ENCODE measurements around the gene ATP2B3.
"Not testable (repeated sequence)": the region's sequence is repeated elsewhere in the genome, so short reads cannot be mapped to it uniquely, and the experiment has no call there.

ATP2B3 gene

DNA sequence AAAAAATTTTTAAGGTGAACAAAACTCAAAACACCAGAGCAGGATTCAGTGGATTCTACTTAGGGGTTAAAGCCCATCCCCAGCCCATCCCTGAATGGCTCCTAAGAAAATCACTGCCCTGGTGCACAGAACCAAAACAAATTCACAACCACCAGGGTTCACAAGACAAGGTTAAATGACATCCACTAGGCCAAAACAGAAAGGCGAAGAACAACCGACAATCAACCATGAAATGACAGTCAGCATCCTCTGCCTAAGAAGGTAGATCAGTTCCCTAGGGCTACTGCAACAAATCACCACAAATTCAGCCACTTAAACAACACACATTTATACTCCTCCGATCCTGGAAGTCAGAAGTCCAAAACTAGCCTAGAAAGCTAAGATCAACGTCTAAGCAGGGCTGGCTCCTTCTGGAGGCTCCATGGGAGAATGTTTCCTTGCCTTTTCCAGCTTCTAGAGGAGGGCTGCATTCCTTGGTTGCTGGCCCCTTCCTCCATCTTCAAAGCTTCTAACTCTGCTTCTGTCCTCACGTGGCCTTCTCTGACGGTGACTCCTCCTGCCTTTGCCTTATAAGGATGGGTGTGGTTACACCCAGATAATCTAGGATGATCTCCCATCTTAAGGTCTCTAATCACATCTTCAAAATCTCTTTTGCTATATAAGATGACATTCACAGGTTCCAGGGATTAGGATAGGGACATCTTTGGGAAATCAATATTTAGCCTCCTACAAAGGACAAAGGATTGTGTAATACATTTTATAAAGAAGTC lies 79.7 kb downstream of the ATP2B3 start:
- no peak for DNase-seq

DNA sequence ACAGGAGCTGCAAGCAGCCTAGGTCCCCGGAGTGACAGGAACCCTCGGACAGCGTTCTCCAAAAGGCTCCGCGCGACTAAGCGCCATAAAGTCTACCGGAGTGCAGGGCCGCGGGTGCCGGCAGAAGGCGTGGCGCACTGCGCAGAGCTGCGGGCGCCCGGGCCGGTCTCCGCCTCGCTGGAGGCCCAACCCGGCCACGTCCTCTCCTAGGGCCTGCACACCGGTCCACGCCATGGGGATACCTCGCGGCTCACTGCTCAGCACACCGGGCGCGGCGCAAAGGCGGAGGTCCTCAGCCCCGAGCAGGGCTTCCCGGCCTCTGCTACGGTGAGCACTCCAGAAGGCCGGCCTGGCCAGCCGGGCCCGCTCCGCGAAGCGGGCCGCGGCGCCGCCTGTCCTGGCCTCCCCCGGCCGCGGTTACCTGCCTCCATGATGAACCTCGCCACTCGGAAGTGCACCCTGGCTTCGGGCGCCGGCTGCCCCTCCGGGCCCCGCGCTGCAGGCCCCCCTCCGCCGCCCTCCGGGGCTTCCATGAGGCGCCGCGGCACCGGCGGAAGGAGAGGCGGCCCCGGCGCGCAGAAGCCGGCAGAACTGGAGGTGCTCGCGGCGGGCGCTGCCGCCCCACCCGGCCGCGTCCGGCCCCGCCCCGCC lies 81.2 kb downstream of the ATP2B3 start, which contains the start of gene CCNQ:
Gene CCNQ (minus strand): TSS at position 599 of the 651 bp plus-strand sequence. CDS start 66 bp downstream, at position 533.
- DNase-seq, result peak; percentile 54

DNA sequence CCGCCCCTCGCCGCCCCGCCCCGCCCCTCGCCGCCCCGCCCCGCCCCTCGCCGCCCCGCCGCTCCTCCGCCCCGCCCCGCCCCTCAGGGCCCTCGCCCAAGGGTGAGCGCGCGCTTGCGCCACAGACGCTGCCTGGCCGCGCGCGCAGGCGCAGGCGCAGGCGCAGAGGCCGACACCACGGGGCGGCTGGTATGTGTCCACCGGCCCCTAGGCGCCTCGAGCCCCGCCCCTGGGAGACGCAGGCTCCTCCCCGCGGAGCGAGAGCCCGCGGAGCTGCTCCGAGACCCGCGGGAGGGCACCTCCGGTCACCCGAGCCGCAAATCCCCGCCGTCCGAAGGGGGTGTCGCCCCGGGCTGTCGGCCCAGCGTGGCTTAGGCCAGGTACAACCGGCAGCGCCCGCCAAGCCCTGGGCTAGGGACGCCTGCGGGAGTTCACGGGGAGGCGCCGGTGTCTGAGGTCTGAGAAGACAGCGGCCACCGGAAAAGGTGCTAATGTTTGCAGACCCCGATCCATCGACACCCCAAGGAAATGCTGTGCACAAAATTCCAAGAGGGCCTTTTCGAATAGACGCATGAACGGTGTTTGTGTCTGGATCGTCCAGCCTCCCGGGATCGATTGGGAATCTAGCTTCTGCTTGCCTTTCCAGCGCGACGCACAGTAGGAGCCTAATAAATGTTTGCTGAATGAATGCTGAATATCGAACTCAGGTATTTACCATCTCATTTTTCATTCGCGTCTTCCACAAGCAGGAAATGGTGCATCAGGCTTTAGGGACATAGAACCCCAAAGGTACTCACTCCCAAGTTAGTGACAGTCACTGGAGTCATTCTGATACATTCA lies 82.0 kb downstream of the ATP2B3 start:
- DNase-seq, result peak; percentile 90

DNA sequence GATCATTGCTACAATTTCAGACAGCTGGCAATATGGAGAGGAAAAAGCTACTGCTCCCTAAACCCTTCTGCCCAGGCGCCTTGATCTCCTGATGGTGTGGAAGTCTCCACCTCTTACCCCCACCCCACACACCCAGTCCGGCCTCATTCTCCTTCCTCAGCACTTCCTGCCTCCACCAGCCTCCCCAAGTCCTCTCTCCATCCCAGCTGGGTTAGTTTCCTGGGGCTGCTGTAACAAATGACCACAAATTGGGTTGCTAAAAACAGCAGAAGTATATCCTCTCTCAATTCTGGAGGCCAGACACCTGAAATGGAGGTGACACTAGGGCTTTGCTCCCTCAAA lies 82.6 kb downstream of the ATP2B3 start:
- no peak for DNase-seq

DNA sequence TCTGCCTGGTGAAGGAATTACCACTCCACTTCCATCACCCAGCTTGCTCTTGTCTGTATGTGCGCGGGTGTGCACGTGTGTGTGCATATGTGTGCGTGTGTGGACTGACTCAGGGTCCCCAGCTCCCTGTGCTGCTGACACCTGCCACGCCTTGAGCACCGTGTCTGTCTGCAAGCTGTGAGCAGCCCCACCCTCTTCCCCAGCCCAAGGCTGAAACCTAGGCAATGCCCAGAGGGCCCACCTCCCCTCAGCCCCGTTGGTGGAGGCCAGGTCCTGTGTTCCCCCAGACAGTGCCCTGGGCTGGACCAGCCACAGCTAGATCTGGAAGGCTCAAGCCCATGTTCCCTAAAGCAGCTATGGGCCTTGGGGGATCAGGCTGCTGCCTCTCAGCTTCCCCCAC lies 83.5 kb downstream of the ATP2B3 start:
- DNase-seq, result no peak

DNA sequence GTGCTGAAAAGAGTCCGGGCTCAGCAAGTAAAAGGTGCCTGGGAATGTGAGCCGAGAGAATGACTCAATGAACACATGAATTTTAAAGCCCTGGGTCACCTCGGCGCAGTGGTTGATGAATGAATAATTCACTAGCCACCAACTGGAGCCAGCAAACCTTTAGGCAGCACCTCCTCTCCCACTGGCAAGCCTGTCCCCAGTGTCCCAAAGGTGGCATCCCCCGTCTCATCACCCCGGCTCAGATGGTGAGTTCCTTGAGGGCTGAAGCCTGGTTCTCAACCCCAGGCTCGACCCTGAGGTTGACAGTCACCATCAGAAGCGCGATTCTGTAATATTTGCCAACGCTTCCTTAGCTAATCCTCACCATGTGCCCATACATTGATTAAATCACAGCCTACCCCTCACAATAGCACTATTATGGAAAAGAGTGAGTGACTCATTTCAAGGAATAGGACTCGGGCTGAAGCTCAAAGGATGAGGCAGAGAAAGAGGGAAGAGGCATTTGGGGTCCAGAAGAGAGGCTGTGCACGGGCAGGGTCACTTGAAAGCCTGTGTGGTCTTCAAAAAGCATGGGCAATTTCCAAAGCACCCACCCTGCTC lies 84.2 kb downstream of the ATP2B3 start:
- no peak for DNase-seq

DNA sequence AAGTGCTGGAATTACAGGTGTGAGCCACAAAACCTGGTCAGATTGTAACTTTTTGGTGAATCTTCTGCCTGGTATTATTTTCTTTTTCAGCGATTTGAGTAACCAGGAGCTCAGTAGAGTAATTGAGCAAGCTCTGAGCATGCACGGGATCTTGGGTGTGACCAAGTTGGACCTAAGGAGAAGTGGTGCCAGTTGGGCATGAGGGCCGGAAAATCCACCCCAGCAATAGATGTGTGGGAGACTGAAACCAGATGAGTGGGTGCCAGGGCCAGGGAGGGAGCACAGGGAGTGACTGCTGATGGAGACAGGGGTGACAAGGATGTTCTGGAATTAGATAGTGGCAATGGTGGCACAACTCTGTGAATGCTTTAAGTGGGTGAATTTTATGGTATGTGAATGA lies 85.2 kb downstream of the ATP2B3 start:
- DNase-seq, result no peak

DNA sequence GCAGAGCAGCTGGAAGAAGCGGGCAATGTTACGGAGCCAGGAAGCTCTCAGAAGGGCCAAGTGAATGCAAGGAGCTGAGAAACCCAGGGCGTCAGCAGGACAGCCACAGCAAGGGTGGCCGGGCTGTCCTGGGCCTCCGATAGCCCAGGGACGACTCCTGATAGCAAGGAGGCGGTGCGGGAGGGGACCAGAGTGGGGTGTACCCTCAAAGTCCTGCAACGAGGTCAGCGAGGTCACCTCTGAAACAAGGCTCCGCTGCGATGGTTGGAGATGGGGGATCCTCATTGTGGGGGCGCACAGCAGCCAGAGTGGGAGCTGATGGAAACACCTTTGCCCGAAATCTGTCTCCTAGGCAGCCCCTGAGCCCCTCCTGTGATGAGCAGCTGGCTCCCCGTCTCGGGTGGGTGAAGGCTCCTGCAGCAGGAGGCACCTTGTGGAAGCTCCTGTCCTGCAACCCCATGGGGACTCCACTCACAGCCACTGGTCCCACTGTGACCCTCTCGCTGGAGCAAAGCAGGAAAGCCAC lies 85.8 kb downstream of the ATP2B3 start:
- DNase-seq, result no peak

DNA sequence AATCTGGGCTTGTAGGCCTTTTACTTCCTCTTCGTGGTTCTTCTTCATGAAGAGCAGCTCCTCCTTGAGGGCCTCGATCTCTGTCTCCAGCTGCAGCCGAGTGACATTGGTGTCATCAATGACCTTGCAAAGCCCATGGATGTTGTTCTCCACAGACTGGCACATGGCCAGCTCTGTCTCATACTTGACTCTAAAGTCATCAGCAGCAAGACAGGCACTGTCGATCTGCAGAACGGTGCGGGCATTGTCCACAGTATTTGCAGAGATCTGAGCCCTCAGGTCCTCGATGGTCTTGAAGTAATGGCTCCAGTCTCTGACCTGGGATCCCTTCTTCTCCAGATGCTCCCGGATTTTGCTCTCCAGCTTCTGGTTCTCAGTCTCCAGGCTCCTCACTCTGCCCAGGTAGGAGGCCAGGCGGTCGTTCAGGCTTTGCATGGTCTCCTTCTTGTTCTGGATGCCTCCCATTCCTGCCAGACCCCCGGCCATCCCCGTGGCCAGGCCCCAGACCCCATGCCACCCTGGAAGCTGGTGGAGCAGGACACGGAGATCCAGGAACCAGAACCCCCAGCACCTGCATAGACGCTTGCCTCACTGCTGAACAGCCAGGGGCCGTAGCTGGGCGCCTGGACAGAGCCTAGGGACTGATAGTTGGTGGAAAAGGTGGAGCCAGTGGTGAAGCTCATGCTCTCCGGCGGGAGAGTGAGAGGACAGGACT lies 87.4 kb downstream of the ATP2B3 start:
- DNase-seq, result not testable (repeated sequence)

DNA sequence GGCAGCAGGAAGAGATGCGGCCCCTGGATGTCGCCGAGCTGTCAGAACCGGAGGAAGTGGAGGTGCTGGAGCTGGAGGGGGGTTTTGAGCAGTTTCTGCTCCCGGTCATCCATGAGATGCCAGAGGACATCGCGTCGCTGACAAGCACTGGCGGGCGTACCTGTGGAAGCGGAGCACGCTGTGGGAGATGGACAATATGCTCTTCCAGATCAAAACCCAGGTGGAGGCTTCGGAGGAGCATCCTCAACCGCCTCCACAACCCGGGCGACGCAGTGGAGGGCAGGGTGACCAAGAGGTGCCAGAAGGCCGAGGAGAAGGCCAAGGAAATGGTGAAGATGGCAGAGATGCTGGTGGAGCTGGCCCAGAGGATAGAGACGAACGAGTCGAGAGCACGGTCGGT lies 89.1 kb downstream of the ATP2B3 start:
- no peak for DNase-seq

DNA sequence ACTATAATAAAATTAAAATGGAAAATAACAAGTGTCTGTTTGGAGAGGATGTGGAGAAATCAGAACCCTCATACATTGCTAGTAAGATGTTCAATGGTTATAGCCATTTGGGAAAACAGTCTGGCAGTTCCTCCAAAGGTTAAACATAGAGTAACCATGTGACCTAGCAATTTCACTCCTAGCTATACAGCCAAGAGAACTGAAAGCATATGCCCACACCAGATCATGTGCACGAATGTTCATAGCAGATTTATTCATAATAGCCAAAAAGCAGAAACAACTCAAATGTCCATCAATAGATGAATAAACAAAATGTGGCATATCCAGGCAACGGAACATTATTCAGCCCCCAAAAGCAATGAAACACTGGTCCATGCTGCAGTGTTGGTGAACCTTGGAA lies 90.9 kb downstream of the ATP2B3 start:
- no peak for DNase-seq

DNA sequence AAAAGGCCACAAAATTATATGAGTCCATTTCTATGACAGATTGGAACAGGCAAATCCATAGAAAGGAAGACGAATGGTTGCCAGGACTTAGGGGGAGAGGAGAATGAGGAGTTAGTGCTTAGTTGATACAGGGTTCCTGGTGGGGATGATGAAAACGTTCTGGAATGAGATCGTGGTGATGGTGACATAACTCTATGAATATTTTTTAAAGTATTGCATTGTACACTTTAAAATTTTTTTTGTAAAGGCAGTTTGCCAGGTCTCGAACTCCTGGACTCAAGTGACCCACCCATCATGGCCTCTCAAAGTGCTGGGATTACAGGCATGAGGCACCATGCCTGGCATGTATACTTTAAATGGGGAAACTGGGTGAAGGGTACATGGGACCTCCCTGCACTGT lies 91.4 kb downstream of the ATP2B3 start:
- DNase-seq, result no peak

DNA sequence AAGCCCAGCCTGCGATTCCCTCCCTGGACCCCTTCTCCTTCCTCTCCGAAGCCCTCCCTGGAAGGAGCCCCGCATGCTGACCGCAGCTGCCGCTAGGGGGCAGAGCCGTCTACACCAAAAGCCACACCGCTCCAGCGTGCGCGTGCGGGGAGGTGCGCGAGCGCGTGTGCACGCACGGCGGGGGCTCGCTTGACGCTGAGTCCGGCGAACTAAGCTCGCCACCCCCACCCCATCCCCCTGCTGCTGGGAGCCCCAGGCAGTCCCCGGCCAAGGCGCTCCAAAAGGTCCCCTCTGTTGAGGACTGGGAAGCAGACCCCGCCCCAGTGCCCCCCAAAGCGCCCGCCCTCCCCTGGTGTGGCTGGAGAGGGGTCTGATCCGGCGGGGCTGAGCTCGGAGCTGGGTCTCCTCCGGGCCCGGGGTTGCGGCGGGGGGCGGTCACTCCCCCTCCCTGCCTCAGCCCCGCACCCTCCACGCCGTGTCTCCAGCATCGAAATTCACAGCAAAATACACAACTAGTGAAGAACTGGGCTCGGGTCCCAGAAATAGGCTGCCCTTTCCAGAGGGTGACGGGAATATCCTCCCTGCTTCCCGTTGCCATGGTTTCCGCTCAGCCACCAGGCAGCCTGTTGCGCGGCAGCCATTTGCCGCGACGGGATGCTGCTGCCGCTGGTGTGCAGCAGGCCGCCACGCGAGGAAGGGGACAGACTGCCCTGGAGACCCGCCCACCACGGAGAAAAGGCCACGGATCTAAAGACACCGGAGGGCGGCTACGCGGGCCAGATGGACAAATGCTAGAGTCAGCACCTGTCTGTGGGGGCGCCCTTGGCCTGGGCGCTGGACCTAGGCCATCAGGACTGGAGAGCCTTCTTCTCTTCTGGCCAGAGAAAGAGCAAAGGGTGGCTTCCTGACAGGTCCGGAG lies 92.7 kb downstream of the ATP2B3 start:
- peak; percentile 90 for DNase-seq

DNA sequence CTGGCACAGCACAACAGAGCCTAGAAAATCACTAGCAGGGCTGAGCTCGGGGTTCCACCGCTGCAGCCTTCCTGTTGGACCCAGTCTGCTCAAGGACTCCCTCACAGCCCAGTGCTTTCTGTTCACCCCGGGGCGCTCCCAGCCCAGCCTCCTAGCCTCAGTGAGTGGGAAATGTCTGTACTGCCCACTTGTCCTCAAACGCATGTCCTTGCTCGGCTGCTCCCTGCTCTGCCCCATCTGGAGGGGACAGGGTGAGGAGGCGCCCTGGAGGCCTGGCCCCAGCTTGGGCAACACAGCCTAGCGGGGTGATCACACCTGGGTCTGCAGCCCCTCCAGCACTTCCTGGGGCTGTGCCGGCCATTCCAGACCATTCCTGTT lies 93.4 kb downstream of the ATP2B3 start:
- no peak for DNase-seq

DNA sequence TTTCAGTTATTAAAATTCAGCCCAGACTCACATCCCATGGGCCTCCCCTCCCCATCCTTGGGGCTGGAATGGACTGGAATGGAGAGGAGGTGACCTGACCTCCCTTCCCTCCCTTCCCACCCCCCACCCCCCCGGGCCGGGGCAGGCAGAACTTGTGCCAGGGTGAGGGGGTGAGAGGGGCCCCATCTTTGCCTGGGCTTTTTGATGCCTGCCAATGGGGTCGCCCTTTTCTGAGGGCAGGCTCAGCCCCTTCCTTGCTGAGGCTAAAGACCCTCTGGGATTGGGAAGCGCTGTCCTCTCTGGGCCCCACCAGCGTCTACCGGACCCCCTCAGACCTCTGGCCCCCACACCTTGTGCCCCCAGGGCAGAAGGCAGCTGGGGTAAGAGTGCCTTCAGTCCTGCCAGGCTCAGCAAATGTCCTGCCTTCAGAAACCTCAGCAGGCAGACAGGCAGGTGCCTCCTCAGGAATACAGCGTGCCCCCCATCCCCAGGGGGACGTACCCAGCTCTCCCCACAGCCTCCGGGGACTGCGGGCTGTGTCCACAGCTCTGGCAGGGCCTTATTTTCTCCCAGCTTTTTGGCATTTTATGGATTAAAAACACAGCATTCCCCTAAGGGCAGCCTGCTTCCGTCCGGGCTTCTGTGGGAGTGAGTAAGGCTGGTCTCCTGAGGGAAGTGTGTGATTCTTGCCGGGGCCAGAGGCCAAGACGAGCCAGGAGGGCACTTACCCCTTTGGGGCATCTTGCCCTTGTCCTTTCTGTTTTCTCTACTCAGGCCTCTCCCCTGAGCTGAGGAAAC lies 94.1 kb downstream of the ATP2B3 start:
- DNase-seq, result no peak

DNA sequence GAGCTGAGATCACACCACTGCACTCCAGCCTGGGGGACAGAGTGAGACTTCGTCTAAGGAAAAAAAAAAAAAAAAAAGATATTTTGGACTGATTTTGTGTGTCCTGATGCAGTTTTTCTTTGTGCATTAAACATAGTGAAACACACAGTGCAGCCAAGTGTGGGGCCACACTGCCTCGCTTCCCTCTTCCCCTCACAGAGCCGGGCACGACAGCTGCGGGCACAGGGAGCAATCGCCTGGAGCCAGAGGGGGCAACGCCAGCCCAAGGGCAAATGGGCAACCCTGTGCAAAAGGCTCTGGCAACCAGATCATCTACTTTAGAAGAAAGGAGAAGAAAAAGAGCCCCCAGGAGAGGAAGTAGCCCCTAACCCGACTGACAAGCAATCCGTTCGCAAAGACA lies 95.0 kb downstream of the ATP2B3 start:
- no peak for DNase-seq

DNA sequence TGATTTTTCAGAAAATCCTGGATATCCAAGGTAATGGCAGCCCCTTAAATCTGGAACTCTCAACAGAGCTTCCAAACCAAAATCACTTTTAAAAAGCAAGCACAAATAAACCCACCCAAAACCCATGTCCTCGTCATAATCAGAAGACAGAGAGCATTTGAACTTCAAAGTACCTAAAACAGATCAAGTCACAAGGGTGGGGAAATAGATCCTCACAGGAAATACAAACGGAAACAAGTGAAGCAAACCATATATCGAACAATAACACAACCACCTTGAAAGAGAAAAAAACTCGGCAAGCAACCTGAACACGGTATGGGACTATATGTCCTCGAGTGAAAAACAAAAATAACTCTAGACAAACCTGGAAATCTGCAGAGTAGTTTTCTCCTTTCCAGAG lies 97.4 kb downstream of the ATP2B3 start:
- no peak for DNase-seq

DNA sequence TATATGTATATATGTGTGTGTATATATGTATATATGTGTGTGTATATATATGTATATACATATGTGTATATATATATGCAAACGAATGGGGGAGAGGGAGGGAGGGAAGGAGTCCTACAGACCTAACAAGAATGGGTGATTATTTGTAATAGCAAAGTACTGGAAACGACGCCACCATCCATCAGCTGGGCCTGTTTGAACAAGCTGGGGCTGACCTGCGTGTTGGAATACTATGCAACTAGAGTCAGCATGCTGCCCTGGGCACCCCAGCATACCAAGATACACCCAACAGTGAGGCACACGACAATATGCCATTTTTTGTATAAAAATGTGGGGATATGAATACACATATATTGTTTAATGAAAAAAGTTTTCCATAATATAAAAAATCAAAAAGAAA lies 103.1 kb downstream of the ATP2B3 start:
- no peak for DNase-seq

DNA sequence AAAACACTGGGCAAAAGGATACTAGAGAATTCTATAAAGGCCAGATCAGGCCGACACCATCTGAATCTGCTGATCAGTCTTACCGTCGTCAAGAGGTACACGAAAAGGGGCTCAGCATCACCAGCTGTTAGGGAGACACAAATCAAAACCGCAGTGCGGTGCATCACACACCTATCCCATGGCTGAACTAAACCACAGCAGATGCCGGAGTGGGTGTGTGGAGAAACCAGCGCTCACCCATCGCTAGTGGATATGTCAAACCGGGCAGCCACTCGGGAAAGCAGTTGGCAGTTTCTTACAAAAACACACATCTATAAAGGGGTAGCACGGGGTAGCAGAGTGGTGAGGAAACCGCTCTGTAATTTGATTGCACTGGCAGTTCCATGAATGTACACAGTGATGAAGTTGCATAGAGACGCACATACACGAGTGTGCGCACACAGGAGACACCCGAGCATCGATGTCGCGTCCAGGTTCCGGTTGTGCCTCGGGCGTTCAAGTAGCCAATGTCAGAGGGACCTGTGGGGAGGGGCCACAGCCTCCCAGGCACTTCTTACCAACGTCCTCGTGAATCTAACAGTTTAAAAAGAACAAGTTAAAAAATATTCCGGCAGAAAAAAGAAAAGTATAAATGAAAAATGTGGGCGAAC lies 104.6 kb downstream of the ATP2B3 start:
- DNase-seq, result no peak

Measured in eye (tissue), 1 donor.